COLO668 (cell line): ENCODE data around the gene LHX3.
A peak's percentile ranks its signal among the peaks of the same experiment; 100 is the strongest.

Experiments used
- DNase-seq: peaks from one replicate; lab custom pipeline; 2025; ENCODE audit not compliant: unreplicated experiment; lab: John Stamatoyannopoulos, UW

LHX3 gene

DNA sequence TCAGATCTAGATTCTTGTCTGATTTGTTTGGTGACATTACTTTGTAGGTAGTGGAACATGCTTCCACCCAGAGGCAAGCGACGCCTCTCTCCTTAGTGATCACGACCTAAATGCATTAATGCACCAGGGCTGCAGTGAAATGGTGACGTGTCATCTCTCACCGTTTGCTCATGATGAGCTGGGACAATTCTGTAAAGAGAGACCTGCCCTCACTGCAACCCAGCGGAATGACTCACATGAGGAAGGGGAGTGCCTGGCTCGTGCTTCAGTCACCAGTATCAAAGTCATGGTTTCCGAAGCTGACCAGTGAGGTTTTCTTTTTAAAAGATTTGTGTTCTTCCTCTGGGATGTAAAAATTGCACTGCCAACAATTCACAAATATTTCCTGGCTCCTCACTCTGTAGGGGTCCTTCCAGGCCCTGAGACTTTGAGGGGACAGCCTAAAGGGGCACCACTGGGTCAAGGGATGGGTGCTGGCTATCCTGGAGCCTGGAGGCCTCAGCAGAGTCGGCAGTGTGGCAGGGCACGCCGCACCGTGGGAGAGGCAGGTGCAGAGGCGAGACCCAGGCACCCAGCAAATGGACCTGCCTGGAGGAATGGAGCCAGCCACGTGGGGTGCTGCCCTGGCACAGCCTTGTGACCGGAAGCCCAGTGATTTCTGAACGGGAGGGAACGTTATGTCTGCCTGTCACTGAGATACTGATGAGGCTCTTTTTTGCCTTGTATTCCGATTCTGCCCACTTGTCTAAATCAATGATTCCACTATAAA lies 23.4 kb upstream of the LHX3 start:
- no peak for DNase-seq

DNA sequence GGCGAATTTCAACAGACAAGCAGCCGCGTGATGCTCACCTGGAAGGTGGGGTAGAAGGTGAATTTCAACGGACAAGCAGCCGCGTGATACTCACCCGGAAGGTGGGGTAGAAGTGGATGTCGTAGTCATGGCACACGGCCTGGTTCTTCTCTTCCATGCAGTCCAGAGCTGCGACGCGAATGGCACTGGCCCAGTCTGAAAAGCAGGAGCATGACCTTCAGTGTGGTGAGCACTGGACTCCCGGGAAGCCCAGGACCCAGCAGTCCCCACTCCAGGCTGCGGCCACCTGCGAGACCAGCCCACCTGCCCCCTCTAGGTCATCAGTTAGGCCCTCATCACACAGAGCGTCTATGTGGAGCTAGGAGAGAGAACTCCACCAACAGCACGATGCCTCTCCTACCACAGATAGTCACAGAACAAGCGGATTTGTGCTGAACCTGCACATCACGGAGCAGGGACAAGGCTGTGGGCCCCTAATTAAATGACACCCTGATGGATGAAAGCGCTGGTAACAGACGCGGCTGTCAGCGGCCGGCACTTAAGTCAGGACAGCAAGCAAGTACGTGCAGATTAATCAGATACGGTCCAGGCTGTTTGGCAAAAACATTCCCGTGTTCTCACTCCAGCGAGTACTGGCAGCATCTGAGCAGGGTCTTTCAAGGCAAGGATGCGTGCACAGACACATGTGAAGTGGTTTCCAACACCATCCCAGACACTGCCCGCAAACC lies 21.9 kb upstream of the LHX3 start:
- DNase-seq, result no peak

DNA sequence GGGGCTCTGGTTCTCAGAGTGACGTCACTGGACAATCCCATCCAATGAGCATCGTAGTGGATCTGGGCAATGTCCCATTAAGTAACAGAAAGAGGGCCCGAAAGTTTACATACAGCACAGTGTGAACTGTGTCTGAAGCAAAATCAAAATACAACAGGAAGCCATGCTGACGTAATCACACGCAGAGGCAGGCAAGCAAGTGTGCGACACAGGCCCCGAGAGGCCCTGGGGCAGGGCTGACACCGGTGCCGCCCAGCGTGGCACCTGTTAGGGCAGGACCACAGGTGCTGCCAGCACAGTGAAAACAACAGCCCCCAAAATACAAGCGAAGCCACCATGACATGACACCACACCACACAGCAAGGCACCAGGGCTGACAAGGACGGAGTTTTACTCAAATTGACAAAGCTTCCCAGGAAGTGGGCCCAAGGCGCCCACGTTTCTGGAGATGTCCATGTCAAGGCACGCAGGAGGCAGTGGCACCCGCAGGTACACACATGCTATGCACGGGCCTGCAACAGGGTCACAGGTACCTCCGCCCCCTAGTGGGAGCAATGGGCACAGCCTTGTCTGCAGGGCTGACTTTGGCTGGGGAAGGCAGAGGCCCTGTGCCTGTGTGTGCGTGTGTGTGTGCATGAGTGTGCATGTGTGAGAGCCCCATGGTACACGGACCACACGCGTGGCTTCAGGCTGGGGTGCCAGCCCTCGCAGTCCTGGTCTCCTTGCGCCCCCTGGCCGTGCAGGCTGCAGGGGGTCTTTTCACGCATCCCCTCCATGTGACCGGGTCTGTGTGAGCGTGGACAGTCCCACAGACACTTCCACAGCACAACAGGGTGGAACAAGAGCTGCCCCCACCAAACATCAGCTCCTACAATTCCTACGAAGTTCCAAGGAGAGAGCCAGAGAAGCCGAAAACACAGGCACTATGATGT lies 21.1 kb upstream of the LHX3 start:
- DNase-seq, result peak; percentile 71

DNA sequence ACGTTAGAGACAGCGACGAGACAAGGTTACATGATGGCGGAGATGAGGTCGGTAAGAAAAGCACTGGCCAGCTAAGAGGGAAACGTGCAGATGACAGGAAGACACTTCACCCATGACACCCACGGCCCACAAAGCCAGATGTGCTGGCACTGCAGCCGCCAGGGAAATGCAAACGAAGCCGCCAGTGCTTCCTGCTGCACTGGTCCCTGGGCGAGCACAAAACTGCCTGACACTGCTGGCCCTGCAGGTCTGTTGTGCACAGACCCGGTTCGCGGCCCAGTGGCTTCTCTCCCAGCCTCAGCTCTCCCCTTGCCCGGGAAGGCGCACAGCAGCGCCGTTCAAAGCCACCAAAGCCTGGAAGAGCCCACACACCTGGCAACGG lies 20.4 kb upstream of the LHX3 start:
- DNase-seq, result no peak

DNA sequence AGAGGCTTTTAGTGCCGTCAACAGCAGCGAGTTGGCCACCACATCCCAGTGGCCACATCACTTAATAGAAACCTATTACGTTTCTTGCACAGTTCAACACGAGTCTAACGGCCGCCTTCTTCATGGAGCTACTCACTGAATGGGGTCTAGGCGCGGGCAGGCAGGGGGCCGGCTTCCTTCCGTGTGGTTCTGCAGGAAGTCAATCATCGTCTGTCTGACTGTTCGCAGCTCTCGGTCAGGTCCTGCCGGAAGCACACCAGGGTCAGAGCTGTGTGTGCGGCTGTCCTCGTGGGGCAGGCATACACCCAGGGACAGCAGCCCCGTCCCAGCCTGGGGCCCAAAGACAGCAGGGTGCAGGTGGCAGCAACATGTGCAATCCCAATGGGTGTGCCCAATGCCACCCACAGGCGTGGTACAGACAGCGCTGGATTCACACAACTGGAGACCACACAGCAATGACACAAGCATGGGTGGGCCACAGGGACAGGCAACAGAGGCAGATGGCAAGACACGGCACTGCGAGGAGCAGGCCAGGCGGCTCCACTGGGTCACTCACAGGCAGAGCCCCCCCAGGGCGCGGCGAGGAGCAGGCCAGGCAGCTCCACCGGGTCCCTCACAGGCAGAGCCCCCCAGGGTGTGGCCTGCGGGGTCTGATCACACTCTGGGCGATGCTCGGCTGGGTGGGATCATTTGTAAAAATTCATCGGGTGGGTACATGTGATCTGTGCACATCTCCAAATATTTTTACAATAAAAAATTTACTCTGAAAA lies 19.1 kb upstream of the LHX3 start:
- DNase-seq, result no peak

DNA sequence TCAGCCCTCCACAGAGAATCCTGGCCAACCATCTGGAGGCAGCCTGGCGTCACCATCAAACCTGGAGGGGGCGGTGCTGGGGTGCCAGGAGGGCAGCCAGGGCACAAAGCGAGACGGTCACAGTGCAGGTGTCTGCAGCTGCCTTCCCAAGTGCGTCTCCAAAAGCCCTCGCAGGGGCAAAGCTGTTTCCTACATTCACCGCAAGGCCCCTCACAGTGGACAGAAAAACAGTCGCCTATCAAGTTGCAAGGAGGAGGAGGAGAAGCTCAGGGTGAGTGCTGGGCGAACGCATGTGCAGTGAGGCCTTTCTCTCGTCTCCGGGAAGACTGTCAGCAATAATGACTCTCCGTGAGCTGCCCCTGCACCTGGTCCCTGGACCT lies 18.0 kb upstream of the LHX3 start:
- DNase-seq, result no peak

DNA sequence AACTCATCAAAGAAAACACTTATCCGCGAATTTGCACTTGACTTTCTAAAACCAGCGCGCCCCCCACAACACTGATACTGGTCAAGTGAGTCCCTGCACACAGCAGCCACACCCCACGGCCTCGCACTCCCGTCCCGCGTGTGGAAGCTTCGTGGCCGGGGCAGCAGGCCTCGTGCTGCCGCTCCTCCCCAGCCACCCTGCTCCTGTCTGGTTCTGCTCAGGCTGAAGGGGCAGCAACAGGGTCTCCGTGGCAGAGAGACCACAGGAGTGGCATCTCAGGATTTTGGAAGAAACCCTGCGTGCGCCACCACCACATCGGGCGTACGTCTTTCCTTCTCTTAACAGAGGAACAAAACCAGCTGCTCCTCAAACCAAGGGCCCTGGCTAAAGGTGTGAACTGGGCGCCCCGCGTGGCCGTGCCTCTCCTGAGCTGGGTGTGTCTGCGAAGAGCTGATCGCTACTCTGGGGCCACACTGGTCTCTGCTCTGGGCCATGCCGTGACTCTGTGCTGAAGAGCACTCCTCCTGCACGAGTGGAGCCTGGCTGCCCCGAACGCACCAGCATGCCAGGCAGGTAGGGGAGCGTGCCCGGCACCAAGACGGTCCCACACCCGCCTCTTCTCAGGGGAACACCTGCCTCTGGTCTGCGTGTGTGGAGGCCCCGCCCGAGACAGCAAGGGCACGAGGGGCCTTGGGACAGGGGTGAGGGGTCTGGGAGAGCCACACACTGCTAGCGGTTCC lies 17.4 kb upstream of the LHX3 start:
- no peak for DNase-seq

DNA sequence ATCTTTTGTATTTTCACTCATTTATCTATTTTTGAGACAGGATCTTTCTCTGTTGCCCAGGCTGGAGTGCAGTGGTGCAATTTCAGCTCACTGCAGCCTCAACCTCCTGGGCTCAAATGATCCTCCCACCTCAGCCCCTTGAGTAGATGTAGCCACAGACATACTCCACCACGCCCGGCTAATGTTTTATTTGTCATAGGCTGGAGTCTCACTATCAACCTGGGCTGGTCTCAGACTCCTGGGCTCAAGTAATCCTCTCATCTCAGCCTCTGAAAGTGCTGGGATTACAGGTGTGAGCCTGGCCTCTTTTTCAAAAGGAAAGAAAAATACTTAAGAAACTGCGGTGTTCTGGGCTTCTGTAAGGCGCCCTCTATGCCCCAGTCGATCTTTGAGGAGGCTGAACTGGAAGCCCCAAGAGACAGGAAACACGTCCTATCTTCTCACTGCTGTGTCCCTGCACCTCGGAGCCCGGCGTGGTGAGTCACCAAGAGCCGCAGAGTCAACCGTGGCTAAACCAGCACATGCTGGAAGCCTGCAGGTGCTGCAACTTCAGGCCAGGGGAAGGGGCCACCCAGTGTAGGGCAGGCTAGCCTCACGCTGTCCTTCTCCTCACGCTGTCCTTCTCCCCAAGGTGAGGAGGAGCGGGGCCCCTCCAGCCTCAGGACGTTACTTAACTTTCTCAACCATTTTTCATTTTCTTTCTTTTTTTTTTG lies 15.2 kb upstream of the LHX3 start:
- no peak for DNase-seq

DNA sequence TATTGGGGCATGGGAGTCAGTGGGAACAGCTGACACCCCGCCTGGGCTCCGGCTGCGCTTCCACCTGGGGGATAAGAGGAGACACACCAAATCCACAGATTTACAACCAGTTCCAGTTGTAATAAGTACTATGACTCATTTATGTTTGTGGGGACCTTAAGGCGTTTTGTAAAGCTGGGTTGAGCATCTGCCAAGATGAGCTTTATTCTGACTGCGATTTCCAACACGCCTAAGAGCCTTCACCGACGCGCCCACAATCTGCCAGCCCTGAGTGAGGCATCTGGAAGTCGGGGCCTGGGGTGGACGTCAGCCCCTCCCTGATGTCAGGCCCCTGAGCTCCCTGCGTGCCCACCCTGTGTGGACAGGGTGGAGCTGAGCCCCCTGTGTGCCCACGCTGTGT lies 14.3 kb upstream of the LHX3 start:
- no peak for DNase-seq

DNA sequence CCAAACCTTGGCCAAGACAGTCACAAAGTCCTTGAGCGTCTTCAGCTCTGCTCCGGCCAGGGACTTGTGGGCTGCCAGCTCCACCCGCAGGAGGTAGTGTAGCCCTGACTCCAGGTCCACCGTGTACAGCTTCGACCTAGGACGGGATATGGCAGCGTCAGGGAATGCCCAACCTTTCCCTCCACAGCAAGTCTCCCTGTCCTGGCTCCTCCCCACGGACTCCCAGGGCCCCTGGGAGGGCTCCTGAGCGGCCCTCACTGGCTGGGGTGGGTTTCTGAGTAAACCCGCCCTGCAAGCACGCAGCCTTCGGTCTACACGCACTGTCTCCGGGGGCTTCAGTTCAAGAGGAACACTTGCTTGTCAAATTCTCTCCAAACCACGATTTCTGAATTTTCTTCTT lies 13.7 kb upstream of the LHX3 start:
- no peak for DNase-seq

DNA sequence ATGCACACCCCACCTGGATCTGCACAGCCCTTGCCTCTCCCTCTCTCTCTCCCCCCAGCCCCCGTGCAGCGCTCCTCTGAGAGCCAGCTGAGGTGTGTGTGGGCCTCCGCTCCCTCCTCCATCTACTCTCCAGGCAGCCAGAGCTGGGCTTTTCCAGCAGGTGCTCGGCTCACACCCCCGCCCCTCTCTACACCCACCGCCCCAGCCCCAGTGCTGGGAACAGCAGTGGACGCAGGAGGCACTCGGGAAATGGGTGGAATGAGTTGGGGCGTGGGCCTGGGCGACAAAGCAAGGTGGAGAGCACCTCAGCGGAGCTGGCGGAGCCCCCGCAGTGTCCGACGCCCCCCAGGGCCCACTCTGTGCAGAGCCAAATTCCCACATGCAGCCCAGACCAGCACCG lies 13.3 kb upstream of the LHX3 start:
- no peak for DNase-seq

DNA sequence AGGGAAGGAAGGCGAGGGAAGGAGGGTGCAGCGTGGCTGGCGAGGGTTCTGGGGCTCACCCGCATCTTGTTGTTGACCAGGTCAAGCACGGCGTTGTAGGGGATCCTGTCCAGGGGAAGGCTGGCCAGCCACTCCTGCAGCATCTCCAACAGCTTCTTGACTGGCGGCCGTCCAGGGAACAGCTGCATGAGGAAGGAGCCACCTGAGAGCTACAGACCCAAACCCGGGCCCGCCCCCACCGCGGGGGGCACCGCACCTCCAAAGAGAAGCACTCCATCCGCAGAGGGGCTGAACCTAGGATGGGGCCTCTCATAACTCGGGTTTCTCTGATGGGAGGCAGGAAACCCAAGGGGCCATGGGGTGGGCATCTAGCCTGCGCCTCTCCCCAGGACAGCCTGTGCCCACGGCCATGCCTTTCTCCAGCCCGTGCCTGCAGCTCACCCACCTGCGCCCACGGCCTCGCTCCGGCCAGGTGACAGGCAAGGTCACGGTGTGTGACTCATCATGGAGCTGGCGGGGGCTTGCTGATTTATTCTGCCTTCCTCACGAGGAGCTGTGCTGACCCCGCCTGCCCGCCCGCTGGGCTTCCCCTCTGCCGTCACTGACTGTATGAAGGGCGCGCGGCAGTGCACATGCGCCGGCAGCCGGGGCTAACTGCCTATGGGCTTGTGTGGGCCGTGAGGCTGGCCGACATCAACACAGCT lies 11.8 kb upstream of the LHX3 start:
- DNase-seq, result no peak

DNA sequence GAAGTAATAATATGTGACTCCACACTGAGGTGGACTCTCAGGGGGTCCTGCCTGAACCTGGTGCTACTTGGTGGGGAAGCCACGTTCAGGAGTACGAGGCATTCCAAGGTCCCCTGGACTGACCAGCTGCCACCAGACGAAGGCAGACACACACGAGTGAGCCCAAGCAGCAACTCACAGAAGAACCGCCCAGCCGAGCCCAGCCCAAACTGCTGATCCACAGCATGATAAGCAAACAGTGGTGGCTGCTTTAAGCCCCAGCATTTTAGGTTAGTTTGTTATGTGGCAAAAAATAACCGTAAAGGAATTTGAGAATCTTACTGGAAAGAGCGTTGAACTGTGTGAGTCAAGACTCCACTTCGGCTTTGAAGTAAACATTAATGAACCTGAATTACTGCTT lies 8.8 kb upstream of the LHX3 start:
- no peak for DNase-seq

DNA sequence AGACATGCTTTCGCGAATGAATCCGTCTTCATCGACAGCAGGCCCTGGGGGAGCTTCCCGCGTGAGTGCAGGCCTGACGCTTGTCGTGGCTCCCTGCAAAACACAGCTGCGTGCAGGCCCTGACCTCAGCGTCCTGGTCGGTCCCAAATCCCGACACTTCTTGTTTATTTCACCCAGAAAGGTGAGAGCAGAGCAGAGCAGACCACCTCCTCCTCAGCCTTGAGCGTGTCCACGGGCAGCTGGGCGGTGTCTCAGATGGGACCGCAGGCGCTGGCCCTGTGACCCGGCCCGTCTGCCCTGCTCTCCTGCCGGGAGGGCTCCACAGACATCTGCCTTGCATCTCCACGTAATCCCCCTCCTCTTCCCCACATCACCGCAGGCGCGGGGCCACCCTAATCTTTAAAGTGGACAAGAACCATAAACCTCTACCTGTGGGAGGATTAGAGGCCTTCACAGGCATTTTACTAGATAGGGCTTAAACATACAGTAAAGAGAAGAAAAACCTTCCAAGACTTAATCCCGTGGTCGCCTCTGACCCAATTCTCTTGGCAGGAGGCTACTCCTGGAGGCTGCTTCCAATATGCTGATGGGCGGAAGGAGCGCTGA lies 7.5 kb upstream of the LHX3 start:
- DNase-seq, result no peak

DNA sequence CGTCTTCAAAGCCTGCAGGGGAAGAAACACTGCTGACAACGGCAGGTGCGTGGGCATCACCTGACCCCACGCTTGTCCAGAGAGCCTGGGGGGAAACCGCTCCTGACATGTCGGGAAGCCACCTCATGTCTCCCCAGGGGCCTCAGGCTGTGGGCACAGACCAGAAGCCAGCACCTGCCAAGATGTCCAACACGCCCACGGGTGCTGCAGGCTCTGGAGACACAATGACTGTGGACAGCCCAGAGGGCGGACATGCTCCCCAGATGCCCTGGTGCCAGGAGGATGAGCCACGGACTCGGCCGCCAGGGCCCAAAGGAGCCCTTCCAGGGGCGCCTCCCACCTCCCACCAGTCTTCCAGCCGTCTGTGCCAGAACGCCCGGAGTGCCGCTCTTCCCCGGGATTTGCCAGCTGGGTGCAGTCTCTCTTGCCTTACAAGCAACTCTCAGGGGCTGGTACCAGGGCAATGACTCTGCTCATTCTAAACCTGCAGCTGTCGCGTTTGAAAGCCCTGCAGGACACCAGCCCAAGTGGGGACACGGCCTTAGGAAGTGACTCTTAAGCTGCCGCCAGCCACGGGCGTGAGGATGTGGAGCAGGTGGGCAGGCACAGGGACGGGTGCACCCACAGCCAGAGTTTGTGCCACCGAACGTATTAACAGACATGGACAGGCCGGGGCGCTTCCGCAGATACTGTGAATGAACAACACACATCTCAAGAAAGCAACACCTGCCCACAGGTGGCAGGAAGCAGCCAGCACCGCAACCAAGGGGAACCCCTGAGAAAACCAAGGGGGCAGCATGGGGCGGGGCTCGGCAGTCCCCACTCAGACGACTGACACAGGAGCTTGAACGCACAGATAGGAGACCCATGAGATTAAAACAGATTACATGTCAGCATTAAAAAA lies 6.8 kb upstream of the LHX3 start:
- no peak for DNase-seq

DNA sequence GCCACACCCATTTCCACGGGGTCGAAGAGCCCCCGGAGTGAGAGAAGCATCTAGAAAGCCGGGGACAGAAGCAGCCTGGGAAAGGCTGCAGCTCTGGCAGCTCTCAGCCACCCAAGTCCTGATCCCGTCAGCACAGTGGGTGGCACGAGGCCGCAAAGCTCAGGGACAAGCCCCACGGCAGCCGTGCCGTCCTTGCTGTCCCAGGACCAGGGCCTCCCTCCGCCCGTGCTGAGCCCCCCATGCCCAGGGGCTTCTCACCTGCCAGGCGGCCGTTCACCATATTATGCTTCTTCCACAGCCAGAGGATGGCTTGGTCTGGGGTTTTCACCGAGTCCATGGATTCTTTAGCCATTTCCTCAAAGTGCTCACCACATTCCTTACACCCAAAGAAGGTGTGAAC lies 6.1 kb upstream of the LHX3 start:
- no peak for DNase-seq

DNA sequence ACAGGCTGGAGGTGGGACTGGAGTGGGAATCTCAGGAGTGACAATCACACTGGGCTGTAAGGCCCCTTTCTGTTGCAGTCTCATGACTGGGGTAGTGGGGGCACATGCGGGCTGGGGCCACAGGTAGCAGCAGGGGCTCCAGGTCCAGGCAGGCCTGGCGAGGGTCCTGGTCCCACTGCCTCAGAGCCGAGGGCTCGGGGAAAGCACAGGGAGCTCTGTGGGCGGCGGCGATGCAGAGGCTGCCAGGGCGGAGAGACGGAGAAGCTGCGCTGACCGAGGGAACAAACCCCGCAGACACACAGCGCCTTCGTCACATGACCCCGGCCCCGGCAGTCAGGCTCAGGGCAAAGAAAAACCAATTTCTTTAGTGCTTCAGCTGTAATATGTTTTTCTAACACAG lies 5.3 kb upstream of the LHX3 start:
- no peak for DNase-seq

DNA sequence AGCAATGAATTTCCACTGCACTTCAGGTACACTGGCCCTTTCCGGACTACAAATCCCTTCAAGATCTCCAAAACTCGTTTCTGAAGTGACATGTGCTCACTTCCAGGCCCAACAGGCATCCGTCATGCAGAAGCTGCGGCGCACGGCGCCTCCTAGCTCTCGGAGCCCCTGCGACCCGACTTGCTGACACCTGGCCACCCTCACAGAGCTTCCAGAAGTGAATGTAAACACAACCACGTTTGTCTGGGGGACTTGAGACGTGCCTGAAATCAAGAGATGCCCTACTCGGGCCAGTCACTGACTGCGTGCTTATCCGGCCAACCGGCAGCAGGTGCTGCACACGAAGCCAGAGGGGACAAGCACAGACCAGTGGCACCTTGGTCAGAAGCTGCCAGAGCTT lies 4.9 kb upstream of the LHX3 start:
- DNase-seq, result no peak
